Natural killer cell treated with Interleukin-12 subunit alpha and Interleukin-12 subunit beta and Interleukin-15 and Interleukin-18, amount 100 ng/mL, for 72 hours (primary cell): ENCODE results near the gene PGM5. TPM values are rescaled to one million over a fixed set of nuclear protein-coding genes. Genes with fewer than 3 reads are reported as not detected.
"Not testable (repeated sequence)": the region's sequence is repeated elsewhere in the genome, so short reads cannot be mapped to it uniquely, and the experiment has no call there.

Experiments
- ATAC-seq, 2 donors: fragments of 150-1000 bp; cut with Tn5 transposase in 1 of 2; sonication (Bioruptor Pico), chemical (Tn5 transposase) in 1 of 2; 2 replicates each; pipeline ENCODE4 v1.10.0; 2021
- DNase-seq: peaks from one replicate; pipeline ENCODE4 v3.0.0; 2022; ENCODE audit warnings: low spot score
- H3K27ac Mint-ChIP-seq, 2 donors: 1 replicate in 1 of 2; 2 replicates in 1 of 2; pipeline ENCODE4 v1.8.0; 2022; ENCODE audit warnings: mixed read lengths in 2 of 2, mild to moderate bottlenecking in 1 of 2, moderate library complexity in 1 of 2
- H3K27me3 Mint-ChIP-seq, 2 donors: 1 replicate in 1 of 2; 2 replicates in 1 of 2; pipeline ENCODE4 v1.8.0; 2022; ENCODE audit warnings: mixed read lengths in 2 of 2
- H3K36me3 Mint-ChIP-seq: one replicate; pipeline ENCODE4 v1.8.0; 2022; ENCODE audit warnings: mixed read lengths
- H3K4me1 Mint-ChIP-seq, 2 donors: 1 replicate in 1 of 2; 2 replicates in 1 of 2; pipeline ENCODE4 v1.8.0; 2022; ENCODE audit warnings: low read depth in 2 of 2, mixed read lengths in 2 of 2, mild to moderate bottlenecking in 1 of 2
- H3K4me3 Mint-ChIP-seq: one replicate; pipeline ENCODE4 v1.8.0; 2022; ENCODE audit warnings: mixed read lengths
- H3K9me3 Mint-ChIP-seq: 2 replicates; pipeline ENCODE4 v1.8.0; 2022; ENCODE audit warnings: mixed read lengths
- total RNA-seq, 2 donors: library from RNA; stranded (reverse); gene quantifications; one replicate each; pipeline ENCODE4 v1.2.3, GENCODE V29; 2022

PGM5 gene
- total RNA-seq, 2 donors from 2014 or later = not detected

GRCh38 chr9:68398324-68398723 is 41.9 kb downstream of the PGM5 start:
- not testable (repeated sequence) for H3K9me3 Mint-ChIP-seq, H3K27me3 Mint-ChIP-seq, H3K4me3 Mint-ChIP-seq, H3K27ac Mint-ChIP-seq, H3K36me3 Mint-ChIP-seq, DNase-seq
- peak; percentile 52 to 72 for ATAC-seq
- H3K4me1 Mint-ChIP-seq = peaks cover 0 to 13% of the 10 kb centered on the region in 2 donors

GRCh38 chr9:68404421-68405185 is 48.2 kb downstream of the PGM5 start:
- H3K4me1 Mint-ChIP-seq, H3K9me3 Mint-ChIP-seq, H3K4me3 Mint-ChIP-seq, DNase-seq, H3K27ac Mint-ChIP-seq, ATAC-seq, H3K36me3 Mint-ChIP-seq: not testable (repeated sequence)
- peaks cover 3 to 12% of the 10 kb centered on the region in 2 donors for H3K27me3 Mint-ChIP-seq

- H3K27me3 Mint-ChIP-seq, DNase-seq: not testable (repeated sequence)
Observed at GRCh38 chr9:68411865-68412264, 55.5 kb downstream of the PGM5 start.

GRCh38 chr9:68412754-68413153 is 56.3 kb downstream of the PGM5 start:
- H3K4me3 Mint-ChIP-seq, H3K9me3 Mint-ChIP-seq, DNase-seq: not testable (repeated sequence)

More at GRCh38 chr9:68411865-68412264, 55.5 kb downstream of the PGM5 start:
- not testable (repeated sequence) for H3K4me3 Mint-ChIP-seq, H3K36me3 Mint-ChIP-seq, H3K9me3 Mint-ChIP-seq, ATAC-seq, H3K4me1 Mint-ChIP-seq, H3K27ac Mint-ChIP-seq

GRCh38 chr9:68415065-68415464 is 58.7 kb downstream of the PGM5 start:
- not testable (repeated sequence) for H3K36me3 Mint-ChIP-seq, H3K27ac Mint-ChIP-seq, H3K27me3 Mint-ChIP-seq, H3K9me3 Mint-ChIP-seq, H3K4me1 Mint-ChIP-seq, H3K4me3 Mint-ChIP-seq, DNase-seq
- peak in 1 of 2 donors; percentile 33 for ATAC-seq

More at GRCh38 chr9:68412754-68413153, 56.3 kb downstream of the PGM5 start:
- H3K27ac Mint-ChIP-seq, H3K27me3 Mint-ChIP-seq, H3K36me3 Mint-ChIP-seq, H3K4me1 Mint-ChIP-seq, ATAC-seq: not testable (repeated sequence)

- no peak overlapping the region for H3K27ac Mint-ChIP-seq
- H3K4me3 Mint-ChIP-seq = no peak overlapping the region
- no peaks in the 10 kb centered on the region for H3K9me3 Mint-ChIP-seq
- no peak for DNase-seq
- no peak for ATAC-seq
- no peaks in the 10 kb centered on the region for H3K4me1 Mint-ChIP-seq
- H3K36me3 Mint-ChIP-seq = no peaks in the 10 kb centered on the region
- peaks cover 0 to 2% of the 10 kb centered on the region in 2 donors for H3K27me3 Mint-ChIP-seq
Observed at GRCh38 chr9:68416936-68417564, 60.6 kb downstream of the PGM5 start.

GRCh38 chr9:68417762-68418161 is 61.4 kb downstream of the PGM5 start:
- Mint-ChIP-seq H3K27ac (no peak overlapping the region), H3K4me1 (no peaks in the 10 kb centered on the region), H3K9me3 (no peaks in the 10 kb centered on the region), H3K27me3 (peaks cover 0 to 2% of the 10 kb centered on the region in 2 donors), H3K36me3 (no peaks in the 10 kb centered on the region), H3K4me3 (no peak overlapping the region)
- no peak for DNase-seq
- ATAC-seq = no peak

- H3K36me3 Mint-ChIP-seq = no peaks in the 10 kb centered on the region
- DNase-seq (no peak), ATAC-seq (no peak)
- no peak overlapping the region for H3K4me3 Mint-ChIP-seq
- no peaks in the 10 kb centered on the region for H3K9me3 Mint-ChIP-seq
- H3K27ac Mint-ChIP-seq = no peak overlapping the region
- no peaks in the 10 kb centered on the region for H3K4me1 Mint-ChIP-seq
- H3K27me3 Mint-ChIP-seq = peaks cover 0 to 2% of the 10 kb centered on the region in 2 donors
Observed at GRCh38 chr9:68418259-68418845, 61.9 kb downstream of the PGM5 start.

- Mint-ChIP-seq H3K4me3 (no peak overlapping the region), H3K4me1 (no peaks in the 10 kb centered on the region), H3K27ac (no peak overlapping the region), H3K36me3 (no peaks in the 10 kb centered on the region), H3K9me3 (peaks cover 2% of the 10 kb centered on the region), H3K27me3 (peaks cover 0 to 2% of the 10 kb centered on the region in 2 donors)
- ATAC-seq = no peak
- no peak for DNase-seq
Observed at GRCh38 chr9:68419901-68420300, 63.5 kb downstream of the PGM5 start.

GRCh38 chr9:68426755-68427154 is 70.3 kb downstream of the PGM5 start:
- no peak for ATAC-seq
- Mint-ChIP-seq H3K4me3 (no peak overlapping the region), H3K36me3 (no peaks in the 10 kb centered on the region), H3K4me1 (no peaks in the 10 kb centered on the region), H3K27ac (no peak overlapping the region), H3K27me3 (no peaks in the 10 kb centered on the region), H3K9me3 (peaks cover 2% of the 10 kb centered on the region)
- DNase-seq = no peak

- no peaks in the 10 kb centered on the region for H3K36me3 Mint-ChIP-seq
- ATAC-seq = peak in 1 of 2 donors; percentile 24
Observed at GRCh38 chr9:68427216-68427977, 71.0 kb downstream of the PGM5 start.

GRCh38 chr9:68428481-68428880 is 72.1 kb downstream of the PGM5 start:
- no peaks in the 10 kb centered on the region for H3K4me1 Mint-ChIP-seq
- no peak overlapping the region for H3K4me3 Mint-ChIP-seq
- H3K9me3 Mint-ChIP-seq = peaks cover 2% of the 10 kb centered on the region
- no peak for DNase-seq
- ATAC-seq = no peak
- no peak overlapping the region for H3K27ac Mint-ChIP-seq
- H3K27me3 Mint-ChIP-seq = no peaks in the 10 kb centered on the region
- no peaks in the 10 kb centered on the region for H3K36me3 Mint-ChIP-seq

More at GRCh38 chr9:68427216-68427977, 71.0 kb downstream of the PGM5 start:
- Mint-ChIP-seq H3K4me1 (no peaks in the 10 kb centered on the region), H3K27ac (no peak overlapping the region), H3K27me3 (no peaks in the 10 kb centered on the region), H3K4me3 (no peak overlapping the region), H3K9me3 (peaks cover 2% of the 10 kb centered on the region)
- DNase-seq = no peak

GRCh38 chr9:68429631-68430030 is 73.2 kb downstream of the PGM5 start:
- DNase-seq (no peak), ATAC-seq (no peak)
- no peaks in the 10 kb centered on the region for H3K4me1 Mint-ChIP-seq
- no peaks in the 10 kb centered on the region for H3K36me3 Mint-ChIP-seq
- no peak overlapping the region for H3K4me3 Mint-ChIP-seq
- no peak overlapping the region for H3K27ac Mint-ChIP-seq
- H3K9me3 Mint-ChIP-seq = no peaks in the 10 kb centered on the region
- no peaks in the 10 kb centered on the region for H3K27me3 Mint-ChIP-seq
